Large intestine (tissue), 3 donors: ENCODE results near the gene FLYWCH1. TPM values are rescaled to one million over a fixed set of nuclear protein-coding genes. Genes with fewer than 3 reads are reported as not detected.
"Not testable (repeated sequence)": the region's sequence is repeated elsewhere in the genome, so short reads cannot be mapped to it uniquely, and the experiment has no call there.

ENCODE experiments used
- DNase-seq, 2 donors: peaks; one replicate each; pipeline versions ENCODE4 v3.0.0 to v3.0.0-alpha.2; 2013
- H3K27ac ChIP-seq: one replicate; pipeline ENCODE4 v1.5.1; 2013; ENCODE audit warnings: low read length
- H3K27me3 ChIP-seq: 2 replicates; pipeline ENCODE4 v1.6.1; 2013; ENCODE audit warnings: low read length; ENCODE audit not compliant: control insufficient read depth, insufficient read depth
- H3K36me3 ChIP-seq: 2 replicates; pipeline ENCODE4 v1.6.1; 2013; ENCODE audit warnings: low read length; ENCODE audit not compliant: control insufficient read depth, insufficient read depth
- H3K4me1 ChIP-seq: one replicate; pipeline ENCODE4 v1.6.1; 2013; ENCODE audit warnings: low read length; ENCODE audit not compliant: control insufficient read depth, insufficient read depth
- H3K4me3 ChIP-seq: one replicate; pipeline ENCODE4 v1.5.1; 2013; ENCODE audit warnings: low read length
- H3K9me3 ChIP-seq: one replicate; pipeline ENCODE4 v1.6.1; 2013; ENCODE audit warnings: mild to moderate bottlenecking, low read depth, low read length, moderate library complexity; ENCODE audit not compliant: control insufficient read depth
- WGBS: methylation state at CpG from one replicate; pipeline ENCODE4 v1.1.5; 2013; ENCODE audit warnings: low lambda C conversion rate; ENCODE audit not compliant: insufficient coverage; 5-methylcytosine and 5-hydroxymethylcytosine counted together
- polyA plus RNA-seq: library from polyadenylated mRNA; unstranded; fragments of 120-200 nt; gene quantifications from one replicate; pipeline ENCODE4 v1.2.1, GENCODE V29; 2013

The FLYWCH1 gene
- polyA plus RNA-seq, 1 donor: 22.0 TPM

DNA sequence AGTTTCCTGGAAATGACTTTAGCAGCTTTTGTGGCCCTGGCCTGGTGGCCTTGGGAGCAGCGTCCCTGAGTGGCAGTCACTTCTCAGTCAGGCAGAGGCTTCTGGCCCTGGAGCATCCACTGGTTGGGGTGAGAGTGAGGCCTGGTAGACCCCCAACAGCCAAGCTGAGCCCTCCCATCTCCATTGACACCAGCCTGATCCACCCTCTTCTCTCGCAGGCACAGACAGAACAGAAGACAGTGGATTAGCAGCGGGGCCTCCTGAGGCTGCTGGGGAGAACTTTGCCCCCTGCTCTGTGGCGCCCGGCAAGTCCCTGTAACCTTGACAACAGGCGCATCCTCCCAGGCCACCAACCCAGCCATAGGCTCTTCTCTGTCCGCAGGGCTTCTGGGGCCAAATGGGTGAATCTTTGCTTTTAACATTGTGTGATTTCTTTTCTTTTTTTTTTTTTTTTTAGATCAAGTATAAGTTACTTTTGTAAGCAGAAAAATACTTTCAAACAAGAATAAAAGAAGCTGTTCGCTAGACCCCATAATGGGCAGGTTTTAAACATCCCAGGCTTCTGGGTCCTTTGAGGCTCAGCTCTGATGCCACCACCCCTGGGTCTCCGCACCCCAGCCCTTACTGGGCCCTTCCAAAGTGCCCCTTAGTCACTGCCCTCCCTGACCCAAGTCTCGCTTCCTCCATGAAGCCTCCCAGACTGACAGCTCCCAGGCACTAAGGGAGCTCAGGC lies 12.7 kb upstream of the FLYWCH1 start:
- DNase-seq: peak; percentile 57 to 74
- Histone ChIP-seq H3K27ac (no peak overlapping the region), H3K4me1 (peaks cover 19% of the 10 kb centered on the region), H3K27me3 (no peaks in the 10 kb centered on the region), H3K9me3 (no peaks in the 10 kb centered on the region), H3K36me3 (peaks cover 11% of the 10 kb centered on the region), H3K4me3 (no peak overlapping the region)
- no CpG with 5 or more reads among the region's 10 CpGs for WGBS

DNA sequence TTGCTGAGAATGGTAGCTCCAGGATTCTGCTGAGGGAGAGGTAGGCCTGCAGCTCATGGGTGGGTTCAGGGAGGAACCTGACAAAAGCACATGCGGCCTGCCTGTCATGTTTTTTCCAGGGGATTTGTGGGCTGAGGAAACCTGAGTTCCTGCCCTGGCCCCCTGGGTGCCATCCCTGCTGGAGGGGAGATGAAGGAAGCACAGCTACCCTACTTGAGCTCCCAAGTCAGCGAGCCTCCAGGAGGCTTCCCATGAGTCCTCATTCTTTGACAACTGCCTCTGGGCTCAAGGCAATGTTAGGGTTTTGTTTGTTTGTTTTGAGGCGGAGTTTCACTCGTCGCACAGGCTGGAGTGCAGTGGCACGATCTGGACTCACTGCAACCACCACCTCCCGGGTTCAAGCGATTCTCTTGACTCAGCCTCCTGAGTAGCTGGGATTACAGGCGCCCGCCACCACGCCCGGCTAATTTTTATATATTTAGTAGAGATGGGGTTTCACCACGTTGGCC lies 12.1 kb upstream of the FLYWCH1 start:
- DNase-seq: no peak
- Histone ChIP-seq H3K9me3 (no peaks in the 10 kb centered on the region), H3K27me3 (no peaks in the 10 kb centered on the region), H3K27ac (no peak overlapping the region), H3K36me3 (peaks cover 11% of the 10 kb centered on the region), H3K4me1 (peaks cover 20% of the 10 kb centered on the region), H3K4me3 (no peak overlapping the region)
- WGBS: no CpG with 5 or more reads among the region's 13 CpGs

- Histone ChIP-seq H3K9me3 (peaks cover 8% of the 10 kb centered on the region), H3K36me3 (peaks cover 11% of the 10 kb centered on the region), H3K4me3 (no peak overlapping the region), H3K27me3 (no peaks in the 10 kb centered on the region), H3K27ac (no peak overlapping the region), H3K4me1 (peaks cover 20% of the 10 kb centered on the region)
- DNase-seq: no peak
- 93% methylated on average over 3 of the region's 15 CpGs for WGBS
Observed at GRCh38 chr16:2900526-2901075, 11.1 kb upstream of the FLYWCH1 start.

DNA sequence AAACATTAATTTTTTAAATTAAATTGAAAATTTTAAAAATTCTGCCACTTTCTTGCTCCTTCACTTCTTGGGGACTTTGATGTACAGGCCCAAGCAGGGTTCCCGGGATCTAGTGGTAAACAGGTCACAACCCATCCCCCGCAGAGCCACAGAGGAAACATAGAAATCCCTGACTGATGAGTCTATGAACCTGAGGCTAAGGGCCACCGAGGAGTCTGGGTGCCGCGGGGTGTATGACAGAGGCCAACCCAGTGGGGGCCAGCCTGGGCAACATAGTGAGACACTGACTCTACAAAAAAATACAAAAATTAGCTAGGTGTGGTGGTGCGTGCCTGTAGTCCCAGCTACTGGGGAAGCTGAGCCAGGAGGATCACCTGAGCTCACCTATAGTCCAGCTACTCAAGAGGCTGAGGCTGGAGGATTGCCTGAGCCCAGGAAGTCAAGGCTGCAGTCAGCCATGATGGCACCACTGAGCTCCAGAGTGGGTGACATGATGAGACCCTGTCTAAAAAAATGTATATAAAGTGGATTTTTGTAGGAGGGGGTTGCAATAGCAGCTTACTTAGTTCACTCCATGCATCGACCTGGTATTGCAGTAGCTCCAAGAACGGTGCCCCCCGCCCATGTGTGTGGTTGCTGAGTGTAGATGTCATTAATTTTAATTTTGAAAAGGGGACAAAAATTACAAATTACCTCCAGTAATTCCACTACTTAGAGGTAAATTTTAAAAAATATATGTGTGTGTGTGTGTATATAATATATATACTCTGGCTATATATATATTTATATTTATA lies 9.2 kb upstream of the FLYWCH1 start:
- H3K4me1 ChIP-seq: peaks cover 18% of the 10 kb centered on the region
- peaks cover 15% of the 10 kb centered on the region for H3K9me3 ChIP-seq

GRCh38 chr16:2904100-2904921 lies 7.4 kb upstream of the FLYWCH1 start:
- peak overlapping the region; percentile 77 for H3K27ac ChIP-seq
- H3K9me3 ChIP-seq: peaks cover 15% of the 10 kb centered on the region
- H3K27me3 ChIP-seq: no peaks in the 10 kb centered on the region
- peak overlapping the region; percentile 61 for H3K4me3 ChIP-seq
- no peaks in the 10 kb centered on the region for H3K36me3 ChIP-seq
- WGBS: no CpG with 5 or more reads among the region's 62 CpGs
- DNase-seq: peak; percentile 84 to 90
- H3K4me1 ChIP-seq: peaks cover 5% of the 10 kb centered on the region

More for the DNA sequence above, 9.2 kb upstream of the FLYWCH1 start:
- Histone ChIP-seq H3K4me3 (no peak overlapping the region), H3K36me3 (no peaks in the 10 kb centered on the region), H3K27me3 (no peaks in the 10 kb centered on the region), H3K27ac (no peak overlapping the region)
- WGBS: no CpG with 5 or more reads among the region's 9 CpGs
- DNase-seq: no peak

GRCh38 chr16:2904922-2905240 lies 6.8 kb upstream of the FLYWCH1 start:
- no peak for DNase-seq
- H3K4me1 ChIP-seq: peaks cover 5% of the 10 kb centered on the region
- H3K36me3 ChIP-seq: no peaks in the 10 kb centered on the region
- H3K27me3 ChIP-seq: no peaks in the 10 kb centered on the region
- H3K9me3 ChIP-seq: peaks cover 15% of the 10 kb centered on the region
- H3K27ac ChIP-seq: peak overlapping the region; percentile 77
- WGBS: no CpG with 5 or more reads among the region's 32 CpGs
- peak overlapping the region; percentile 61 for H3K4me3 ChIP-seq

DNA sequence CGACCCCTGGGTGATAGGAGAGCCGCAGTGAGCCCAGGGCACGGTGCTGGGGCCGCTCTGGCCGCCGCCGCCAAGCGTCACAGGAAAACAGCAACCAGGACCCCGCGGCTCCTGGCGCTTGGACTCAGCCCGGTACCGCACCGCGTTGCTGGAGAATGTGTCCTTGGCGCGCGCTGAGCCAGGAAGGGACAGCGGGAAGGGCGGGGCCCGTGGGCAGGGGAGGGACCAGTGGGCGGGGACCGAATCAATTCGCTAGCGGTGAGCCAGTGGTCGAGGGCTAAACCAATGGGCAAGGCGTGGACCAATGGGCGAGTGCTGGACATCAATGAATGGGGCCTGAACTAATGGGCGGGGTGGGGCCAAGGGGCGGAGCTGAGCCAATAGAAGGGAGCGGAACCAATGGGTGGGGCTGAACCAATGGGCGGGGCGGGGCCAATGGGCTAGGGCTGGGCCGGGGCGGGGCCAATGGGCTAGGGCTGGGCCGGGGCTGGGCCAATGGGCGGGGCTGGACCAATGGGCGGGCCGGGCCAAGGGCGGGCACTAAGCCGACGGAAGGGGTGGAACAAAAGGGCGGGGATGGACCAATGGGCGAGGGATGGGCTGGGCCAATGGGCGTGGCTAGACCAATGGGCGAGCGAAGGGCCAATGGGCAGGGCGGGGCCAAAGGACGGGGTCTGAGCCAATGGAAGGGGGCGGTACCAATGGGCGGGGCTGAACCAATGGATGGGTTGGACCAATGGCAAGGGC lies 6.3 kb upstream of the FLYWCH1 start:
- Histone ChIP-seq H3K4me3 (peak overlapping the region; percentile 61), H3K9me3 (peaks cover 15% of the 10 kb centered on the region), H3K4me1 (peaks cover 5% of the 10 kb centered on the region), H3K36me3 (no peaks in the 10 kb centered on the region), H3K27ac (peak overlapping the region; percentile 77), H3K27me3 (peaks cover 3% of the 10 kb centered on the region)
- DNase-seq: peak; percentile 93 to 94
- WGBS: 0% methylated on average over 1 of the region's 51 CpGs

- Histone ChIP-seq H3K36me3 (no peaks in the 10 kb centered on the region), H3K27me3 (peaks cover 3% of the 10 kb centered on the region), H3K9me3 (peaks cover 15% of the 10 kb centered on the region), H3K27ac (no peak overlapping the region), H3K4me1 (peaks cover 5% of the 10 kb centered on the region), H3K4me3 (no peak overlapping the region)
- WGBS: no CpG with 5 or more reads among the region's 12 CpGs
- no peak for DNase-seq
Observed at GRCh38 chr16:2905988-2906387, 5.7 kb upstream of the FLYWCH1 start.

DNA sequence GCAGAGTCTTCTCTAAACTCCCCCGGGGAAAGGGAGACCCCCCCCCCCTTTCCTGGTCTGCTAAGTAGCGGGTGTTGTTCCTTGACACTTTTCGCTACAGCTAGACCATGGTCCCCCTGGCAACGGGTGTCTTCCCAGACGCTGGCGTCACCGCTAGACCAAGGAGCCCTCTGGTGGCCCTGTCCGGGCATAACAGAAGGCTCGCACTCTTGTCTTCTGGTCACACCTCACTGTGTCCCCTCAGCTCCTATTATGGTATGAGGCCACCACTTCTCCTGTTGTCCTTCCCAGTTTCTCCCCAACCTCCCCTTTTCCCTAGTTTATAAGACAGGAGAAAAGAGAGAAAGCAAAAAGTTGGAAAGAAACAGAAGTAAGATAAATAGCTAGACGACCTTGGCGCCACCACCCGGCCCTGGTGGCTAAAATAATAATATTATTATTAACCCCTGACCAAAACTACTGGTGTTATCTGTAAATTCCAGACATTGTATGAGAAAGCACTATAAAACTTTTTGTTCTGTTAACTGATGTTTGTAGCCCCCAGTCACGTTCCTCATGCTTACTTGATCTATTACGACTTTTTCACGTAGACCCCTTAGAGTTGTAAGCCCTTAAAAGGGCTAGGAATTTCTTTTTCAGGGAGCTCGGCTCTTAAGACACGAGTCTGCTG lies 4.5 kb upstream of the FLYWCH1 start:
- peaks cover 15% of the 10 kb centered on the region for H3K9me3 ChIP-seq
- 20% methylated on average over 1 of the region's 17 CpGs for WGBS
- not testable (repeated sequence) for H3K4me3 ChIP-seq, H3K27me3 ChIP-seq, H3K27ac ChIP-seq, H3K36me3 ChIP-seq, H3K4me1 ChIP-seq
- peak in 1 of 2 donors; percentile 38 for DNase-seq
